Neural cell (in vitro differentiated cells): ENCODE results near the gene TAS2R1. TPM values are rescaled to one million over a fixed set of nuclear protein-coding genes. Genes with fewer than 3 reads are reported as not detected.

ENCODE experiments used
- H2AFZ ChIP-seq: fragments of 200-600, 300-800 bp; sonication (generic), shearing (Covaris generic); 2 replicates; pipeline ENCODE4 v1.6.0; 2014; ENCODE audit warnings: low read depth, mild to moderate bottlenecking, antibody characterized with exemption, low read length, moderate library complexity
- H3F3A ChIP-seq: fragments of 200-600 bp; shearing (Covaris generic); 2 replicates; pipeline ENCODE4 v1.6.1; 2016; ENCODE audit warnings: mild to moderate bottlenecking, moderate library complexity, mixed read lengths, antibody characterized with exemption, low read length; ENCODE audit not compliant: insufficient read depth, poor library complexity, severe bottlenecking
- H3K27ac ChIP-seq: fragments of 200-600, 300-800 bp; sonication (generic), shearing (Covaris generic); 2 replicates; pipeline ENCODE4 v1.5.1; 2014; ENCODE audit warnings: mild to moderate bottlenecking, low read length, moderate library complexity
- H3K27me3 ChIP-seq: fragments of 300-800, 200-600 bp; sonication (generic), shearing (Covaris generic); 2 replicates; pipeline ENCODE4 v1.6.0; 2014; ENCODE audit warnings: mild to moderate bottlenecking, low read depth, low read length, moderate library complexity; ENCODE audit not compliant: insufficient read depth
- H3K36me3 ChIP-seq: fragments of 300-800, 200-600 bp; sonication (generic), shearing (Covaris generic); 2 replicates; pipeline ENCODE4 v1.5.1; 2014; ENCODE audit warnings: mild to moderate bottlenecking, antibody characterized with exemption, low read length, moderate library complexity; ENCODE audit not compliant: insufficient read depth
- H3K4me2 ChIP-seq: fragments of 300-800, 200-600 bp; sonication (generic), shearing (Covaris generic); 2 replicates; pipeline ENCODE4 v1.6.0; 2014; ENCODE audit warnings: mild to moderate bottlenecking, low read length
- H3K4me3 ChIP-seq: fragments of 300-800, 200-600 bp; sonication (generic), shearing (Covaris generic); 2 replicates; pipeline ENCODE4 v1.5.1; 2014; ENCODE audit warnings: mild to moderate bottlenecking, low read length, moderate library complexity
- H3K79me2 ChIP-seq: fragments of 200-600 bp; shearing (Covaris generic); replicated peaks from 2 replicates; pipeline ENCODE4 v1.6.0; 2014; ENCODE audit warnings: mild to moderate bottlenecking, low read length, moderate library complexity; ENCODE audit not compliant: insufficient read depth
- H3K9ac ChIP-seq: fragments of 300-800, 200-600 bp; sonication (generic), shearing (Covaris generic); 2 replicates; pipeline ENCODE4 v1.6.1; 2016; ENCODE audit warnings: mild to moderate bottlenecking, low read length, mixed read lengths
- H3K9me2 ChIP-seq: fragments of 200-600 bp; shearing (Covaris generic); 2 replicates; pipeline ENCODE4 v1.6.1; 2016; ENCODE audit warnings: mild to moderate bottlenecking, low read length, mixed read lengths; ENCODE audit not compliant: insufficient read depth
- H3K9me3 ChIP-seq: fragments of 200-600, 300-800 bp; sonication (generic), shearing (Covaris generic); 2 replicates; pipeline ENCODE4 v1.6.1; 2016; ENCODE audit warnings: mild to moderate bottlenecking, mixed run types, low read length, moderate library complexity, mixed read lengths
- H4K20me1 ChIP-seq: fragments of 200-600 bp; shearing (Covaris generic); 2 replicates; pipeline ENCODE4 v1.6.1; 2016; ENCODE audit warnings: mild to moderate bottlenecking, mixed run types; ENCODE audit not compliant: insufficient read depth
- EP300 ChIP-seq: fragments of 450-650 bp; conservative IDR thresholded peaks from 2 replicates; pipeline ENCODE4 v1.6.1; 2014; ENCODE audit warnings: antibody characterized with exemption, mild to moderate bottlenecking, moderate library complexity; ENCODE audit not compliant: poor library complexity, severe bottlenecking
- EZH2 ChIP-seq: fragments of 200-600, 300-800 bp; shearing (Covaris generic), sonication (generic); IDR thresholded peaks from 2 replicates; pipeline ENCODE4 v1.6.1; 2014; ENCODE audit warnings: antibody characterized with exemption, low read length, borderline replicate concordance, mild to moderate bottlenecking; ENCODE audit not compliant: insufficient read depth, poor library complexity, severe bottlenecking
- MXI1 ChIP-seq: fragments of 450-650 bp; conservative IDR thresholded peaks from 2 replicates; pipeline ENCODE4 v1.6.1; 2014; ENCODE audit warnings: antibody characterized with exemption, mild to moderate bottlenecking; ENCODE audit not compliant: poor library complexity, severe bottlenecking
- POLR2AphosphoS5 ChIP-seq: IDR thresholded peaks from 2 replicates; pipeline ENCODE4 v1.6.1; 2012
- RAD21 ChIP-seq: fragments of 450-650 bp; conservative IDR thresholded peaks from 2 replicates; pipeline ENCODE4 v1.6.1; 2014; ENCODE audit warnings: antibody characterized with exemption, mild to moderate bottlenecking, moderate library complexity
- REST ChIP-seq: IDR thresholded peaks from 2 replicates; pipeline ENCODE4 v1.6.1; 2012; ENCODE audit warnings: borderline replicate concordance
- SMC3 ChIP-seq: fragments of 450-650 bp; conservative IDR thresholded peaks from 2 replicates; pipeline ENCODE4 v1.6.1; 2014; ENCODE audit warnings: antibody characterized with exemption, mild to moderate bottlenecking, moderate library complexity; ENCODE audit not compliant: poor library complexity
- TAF1 ChIP-seq: IDR thresholded peaks from 2 replicates; pipeline ENCODE4 v1.6.1; 2012; ENCODE audit warnings: low read depth
- polyA plus RNA-seq: library from polyadenylated mRNA; depleted of rRNA; stranded (reverse); fragments of >200 nt; gene quantifications from 2 replicates; pipeline ENCODE4 v1.2.3, GENCODE V29; 2014
- TF ChIP-seq, protein P1 (sequence below): fragments of 450-650 bp; IDR thresholded peaks from 2 replicates; pipeline ENCODE4 v1.5.1; 2014; ENCODE audit warnings: antibody characterized with exemption, mild to moderate bottlenecking, moderate library complexity; ENCODE audit not compliant: poor library complexity, severe bottlenecking

The TAS2R1 gene
- polyA plus RNA-seq, 1 donor from 2014 or later, result 0.41 TPM

DNA sequence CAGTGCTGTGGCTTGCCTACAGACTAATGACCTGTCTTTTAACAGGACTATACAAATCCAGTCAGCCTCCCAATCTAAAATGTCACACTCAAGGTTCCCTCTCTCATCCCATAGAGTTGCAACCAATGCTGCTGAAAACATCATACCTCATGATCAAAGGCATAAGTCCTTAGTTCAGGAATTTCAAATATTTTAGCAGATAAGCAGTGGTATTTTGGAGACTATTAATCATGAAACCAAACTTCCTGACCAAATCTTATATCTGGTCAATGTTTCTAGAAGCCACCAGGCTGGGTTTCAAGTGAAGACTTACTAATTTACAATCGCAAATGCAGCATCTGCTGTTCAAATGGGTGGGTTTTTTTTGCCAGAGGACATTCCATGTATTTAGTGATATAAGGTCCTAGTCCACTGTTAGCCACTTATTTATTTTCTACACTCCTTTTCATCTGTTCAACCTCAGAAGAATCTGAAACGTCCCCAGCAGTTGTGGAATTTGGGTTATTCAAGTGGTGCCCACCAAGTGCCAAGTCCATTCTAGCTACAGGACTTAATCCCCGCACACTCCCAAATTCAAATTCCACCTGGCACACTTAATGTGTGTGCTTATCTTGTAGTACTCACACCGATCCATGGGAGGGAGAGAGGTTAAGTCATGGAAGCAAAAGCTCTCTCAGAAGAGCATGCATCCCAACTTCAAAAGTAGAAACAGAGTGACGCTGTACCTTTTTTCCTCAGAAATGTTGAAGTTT lies 5.8 kb downstream of the TAS2R1 start:
- Histone ChIP-seq H3K27me3 (no peaks in the 10 kb centered on the region), H2AFZ (no peak overlapping the region), H3F3A (no peaks in the 10 kb centered on the region), H3K79me2 (no peaks in the 10 kb centered on the region), H3K4me2 (no peak overlapping the region), H4K20me1 (no peaks in the 10 kb centered on the region), H3K27ac (no peak overlapping the region), H3K36me3 (no peaks in the 10 kb centered on the region), H3K9me3 (no peaks in the 10 kb centered on the region), H3K4me3 (no peak overlapping the region), H3K9ac (no peak overlapping the region), H3K9me2 (no peaks in the 10 kb centered on the region)
- no peak for TF ChIP-seq REST
- no peak for TF ChIP-seq EP300
- no peak for TF ChIP-seq POLR2AphosphoS5
- no peak for TF ChIP-seq MXI1

- H3F3A ChIP-seq, result no peaks in the 10 kb centered on the region
- no peaks in the 10 kb centered on the region for H3K9me3 ChIP-seq
- H4K20me1 ChIP-seq, result no peaks in the 10 kb centered on the region
- no peaks in the 10 kb centered on the region for H3K27me3 ChIP-seq
- no peak overlapping the region for H3K4me2 ChIP-seq
- H3K36me3 ChIP-seq, result no peaks in the 10 kb centered on the region
- H3K27ac ChIP-seq, result no peak overlapping the region
- no peaks in the 10 kb centered on the region for H3K9me2 ChIP-seq
- no peak overlapping the region for H2AFZ ChIP-seq
- H3K79me2 ChIP-seq, result no peaks in the 10 kb centered on the region
- TF ChIP-seq, protein P1, sequence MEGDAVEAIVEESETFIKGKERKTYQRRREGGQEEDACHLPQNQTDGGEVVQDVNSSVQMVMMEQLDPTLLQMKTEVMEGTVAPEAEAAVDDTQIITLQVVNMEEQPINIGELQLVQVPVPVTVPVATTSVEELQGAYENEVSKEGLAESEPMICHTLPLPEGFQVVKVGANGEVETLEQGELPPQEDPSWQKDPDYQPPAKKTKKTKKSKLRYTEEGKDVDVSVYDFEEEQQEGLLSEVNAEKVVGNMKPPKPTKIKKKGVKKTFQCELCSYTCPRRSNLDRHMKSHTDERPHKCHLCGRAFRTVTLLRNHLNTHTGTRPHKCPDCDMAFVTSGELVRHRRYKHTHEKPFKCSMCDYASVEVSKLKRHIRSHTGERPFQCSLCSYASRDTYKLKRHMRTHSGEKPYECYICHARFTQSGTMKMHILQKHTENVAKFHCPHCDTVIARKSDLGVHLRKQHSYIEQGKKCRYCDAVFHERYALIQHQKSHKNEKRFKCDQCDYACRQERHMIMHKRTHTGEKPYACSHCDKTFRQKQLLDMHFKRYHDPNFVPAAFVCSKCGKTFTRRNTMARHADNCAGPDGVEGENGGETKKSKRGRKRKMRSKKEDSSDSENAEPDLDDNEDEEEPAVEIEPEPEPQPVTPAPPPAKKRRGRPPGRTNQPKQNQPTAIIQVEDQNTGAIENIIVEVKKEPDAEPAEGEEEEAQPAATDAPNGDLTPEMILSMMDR, result no peak
- TF ChIP-seq SMC3 (no peak), TAF1 (no peak), EP300 (no peak), RAD21 (no peak), MXI1 (no peak)
- no peak overlapping the region for H3K4me3 ChIP-seq
- no peak overlapping the region for H3K9ac ChIP-seq
Observed at GRCh38 chr5:9623661-9624060, 6.5 kb downstream of the TAS2R1 start.

DNA sequence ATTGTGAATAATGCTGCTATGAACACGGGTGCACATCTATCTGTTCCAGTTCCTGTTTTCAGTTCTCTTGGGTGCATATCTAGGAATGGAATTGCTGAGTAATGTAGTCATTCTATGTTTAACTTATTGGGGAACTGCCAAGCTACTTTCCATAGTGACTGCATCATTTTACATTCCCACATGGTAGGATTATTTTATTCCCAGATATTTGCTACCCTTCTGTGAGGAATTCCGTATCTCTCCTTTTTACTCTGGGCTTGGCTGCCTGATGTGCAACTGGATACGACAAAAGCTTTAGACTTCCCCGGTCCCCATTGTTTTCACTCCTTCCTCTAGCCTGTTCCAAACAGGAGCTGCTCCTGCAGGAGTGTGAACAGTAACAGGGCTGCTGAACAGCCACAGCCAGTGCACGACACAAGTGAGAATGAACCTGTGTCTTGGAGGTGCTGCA lies 7.2 kb downstream of the TAS2R1 start:
- H3K4me2 ChIP-seq, result no peak overlapping the region
- H3K9ac ChIP-seq, result no peak overlapping the region
- TF ChIP-seq RAD21 (no peak), TAF1 (no peak), SMC3 (no peak), EP300 (no peak), EZH2 (no peak), REST (no peak), POLR2AphosphoS5 (no peak), MXI1 (no peak)
- TF ChIP-seq, protein P1, result no peak
- no peaks in the 10 kb centered on the region for H3K79me2 ChIP-seq
- no peaks in the 10 kb centered on the region for H3K9me3 ChIP-seq
- no peak overlapping the region for H3K4me3 ChIP-seq
- no peaks in the 10 kb centered on the region for H4K20me1 ChIP-seq
- no peaks in the 10 kb centered on the region for H3K9me2 ChIP-seq
- H3K36me3 ChIP-seq, result no peaks in the 10 kb centered on the region
- H3K27me3 ChIP-seq, result no peaks in the 10 kb centered on the region
- H3F3A ChIP-seq, result no peaks in the 10 kb centered on the region
- no peak overlapping the region for H3K27ac ChIP-seq
- no peak overlapping the region for H2AFZ ChIP-seq
